CD1c-positive myeloid dendritic cell (primary cell): ENCODE measurements around the gene PYGO2.
A peak's percentile ranks its signal among the peaks of the same experiment; 100 is the strongest.
"Not testable (repeated sequence)": the region's sequence is repeated elsewhere in the genome, so short reads cannot be mapped to it uniquely, and the experiment has no call there.

ENCODE experiments used
- DNase-seq: peaks from one replicate; pipeline ENCODE4 v3.0.0-alpha.2; 2016; ENCODE audit errors: extremely low spot score

The PYGO2 gene

GRCh38 chr1:154982341-154982740 lies 20.8 kb upstream of the PYGO2 start:
- DNase-seq, result no peak

- no peak for DNase-seq
Observed at GRCh38 chr1:154978360-154978759, 16.8 kb upstream of the PYGO2 start.

GRCh38 chr1:154977762-154978161 lies 16.2 kb upstream of the PYGO2 start:
- not testable (repeated sequence) for DNase-seq

GRCh38 chr1:154975409-154976059 lies 14.0 kb upstream of the PYGO2 start:
- DNase-seq, result peak; percentile 73

- DNase-seq, result peak; percentile 99
Observed at GRCh38 chr1:154974808-154975408, 13.3 kb upstream of the PYGO2 start.

- DNase-seq, result peak; percentile 100
Observed at GRCh38 chr1:154974102-154974807, 12.7 kb upstream of the PYGO2 start, which contains the start of gene CKS1B. TSS of gene CKS1B (plus strand) at chr1:154974681. CDS start at chr1:154974746, 65 bp downstream.

- peak; percentile 96 for DNase-seq
Observed at GRCh38 chr1:154973344-154974101, 11.9 kb upstream of the PYGO2 start.

GRCh38 chr1:154972517-154973343 lies 11.1 kb upstream of the PYGO2 start:
- no peak for DNase-seq

GRCh38 chr1:154972213-154972516 lies 10.6 kb upstream of the PYGO2 start:
- DNase-seq, result no peak

- DNase-seq, result peak; percentile 65
Observed at GRCh38 chr1:154971341-154971998, 9.9 kb upstream of the PYGO2 start.

- peak; percentile 58 for DNase-seq
Observed at GRCh38 chr1:154970631-154971340, 9.2 kb upstream of the PYGO2 start, which contains the start of gene SHC1. TSS of gene SHC1 (minus strand) at chr1:154970747. CDS start at chr1:154970526, 221 bp downstream.

- no peak for DNase-seq
Observed at GRCh38 chr1:154969860-154970452, 8.4 kb upstream of the PYGO2 start.

- DNase-seq, result no peak
Observed at GRCh38 chr1:154969246-154969645, 7.7 kb upstream of the PYGO2 start.

- DNase-seq, result no peak
Observed at GRCh38 chr1:154968731-154969130, 7.1 kb upstream of the PYGO2 start.

GRCh38 chr1:154967331-154967950 lies 5.9 kb upstream of the PYGO2 start:
- DNase-seq, result no peak

GRCh38 chr1:154966111-154966510 lies 4.5 kb upstream of the PYGO2 start:
- no peak for DNase-seq

- no peak for DNase-seq
Observed at GRCh38 chr1:154964359-154964758, 2.8 kb upstream of the PYGO2 start.

GRCh38 chr1:154963643-154964042 lies 2.1 kb upstream of the PYGO2 start:
- no peak for DNase-seq

GRCh38 chr1:154962795-154963330 lies 1.3 kb upstream of the PYGO2 start:
- DNase-seq, result no peak
